Fibroblast of pulmonary artery (primary cell): ENCODE results near the gene PRDX2.

Source experiments
- DNase-seq: peaks from one replicate; pipeline ENCODE4 v3.0.0-alpha.2; 2010; ENCODE audit warnings: low read depth
- H3K4me3 ChIP-seq: replicated peaks from 2 replicates; pipeline ENCODE4 v1.5.1; 2011; ENCODE audit warnings: low read depth, mild to moderate bottlenecking, control low read depth, low read length, moderate library complexity
- TF ChIP-seq, protein P1 (sequence below): IDR thresholded peaks from 2 replicates; pipeline ENCODE4 v1.5.1; 2011; ENCODE audit warnings: mild to moderate bottlenecking, control low read depth, low read length, inconsistent platforms; ENCODE audit errors: missing control alignments

The PRDX2 gene

DNA sequence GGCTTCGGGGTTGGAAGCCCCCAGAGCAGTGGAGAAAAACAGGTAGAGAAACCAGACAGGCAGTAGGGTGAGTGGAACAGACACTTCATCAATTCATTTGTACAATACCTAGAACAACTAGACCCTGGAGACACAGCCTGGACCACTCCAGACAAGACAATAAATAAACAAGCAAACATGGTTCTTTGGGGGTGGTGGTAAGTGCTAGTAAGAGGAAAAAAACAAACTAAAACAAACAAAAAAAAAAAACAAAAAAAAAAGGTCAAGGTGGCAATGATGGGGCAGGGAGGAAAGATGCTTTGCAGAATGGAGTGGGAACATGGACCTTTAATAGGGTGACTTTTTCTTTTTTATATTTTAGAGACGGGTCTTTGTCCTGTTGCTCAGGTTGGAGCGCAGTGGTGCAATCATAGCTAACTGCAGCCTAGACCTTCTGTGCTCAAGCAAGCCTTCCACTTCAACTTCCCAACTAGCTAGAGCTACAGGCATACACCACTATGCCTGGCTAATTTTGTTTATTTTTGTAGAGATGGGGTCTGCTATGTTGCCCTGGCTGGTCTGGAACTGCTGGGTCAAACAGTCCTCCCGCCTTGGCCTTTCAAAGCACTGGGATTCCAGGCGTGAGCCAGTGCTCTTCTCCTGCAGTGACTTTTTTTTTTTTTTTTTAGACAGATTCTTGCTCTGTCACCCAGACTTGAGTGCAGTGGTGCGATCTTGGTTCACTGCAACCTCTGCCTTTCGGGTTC is 7.2 kb downstream of the PRDX2 start:
- peak; percentile 76 for DNase-seq
- TF ChIP-seq, protein P1, sequence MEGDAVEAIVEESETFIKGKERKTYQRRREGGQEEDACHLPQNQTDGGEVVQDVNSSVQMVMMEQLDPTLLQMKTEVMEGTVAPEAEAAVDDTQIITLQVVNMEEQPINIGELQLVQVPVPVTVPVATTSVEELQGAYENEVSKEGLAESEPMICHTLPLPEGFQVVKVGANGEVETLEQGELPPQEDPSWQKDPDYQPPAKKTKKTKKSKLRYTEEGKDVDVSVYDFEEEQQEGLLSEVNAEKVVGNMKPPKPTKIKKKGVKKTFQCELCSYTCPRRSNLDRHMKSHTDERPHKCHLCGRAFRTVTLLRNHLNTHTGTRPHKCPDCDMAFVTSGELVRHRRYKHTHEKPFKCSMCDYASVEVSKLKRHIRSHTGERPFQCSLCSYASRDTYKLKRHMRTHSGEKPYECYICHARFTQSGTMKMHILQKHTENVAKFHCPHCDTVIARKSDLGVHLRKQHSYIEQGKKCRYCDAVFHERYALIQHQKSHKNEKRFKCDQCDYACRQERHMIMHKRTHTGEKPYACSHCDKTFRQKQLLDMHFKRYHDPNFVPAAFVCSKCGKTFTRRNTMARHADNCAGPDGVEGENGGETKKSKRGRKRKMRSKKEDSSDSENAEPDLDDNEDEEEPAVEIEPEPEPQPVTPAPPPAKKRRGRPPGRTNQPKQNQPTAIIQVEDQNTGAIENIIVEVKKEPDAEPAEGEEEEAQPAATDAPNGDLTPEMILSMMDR, result no peak

DNA sequence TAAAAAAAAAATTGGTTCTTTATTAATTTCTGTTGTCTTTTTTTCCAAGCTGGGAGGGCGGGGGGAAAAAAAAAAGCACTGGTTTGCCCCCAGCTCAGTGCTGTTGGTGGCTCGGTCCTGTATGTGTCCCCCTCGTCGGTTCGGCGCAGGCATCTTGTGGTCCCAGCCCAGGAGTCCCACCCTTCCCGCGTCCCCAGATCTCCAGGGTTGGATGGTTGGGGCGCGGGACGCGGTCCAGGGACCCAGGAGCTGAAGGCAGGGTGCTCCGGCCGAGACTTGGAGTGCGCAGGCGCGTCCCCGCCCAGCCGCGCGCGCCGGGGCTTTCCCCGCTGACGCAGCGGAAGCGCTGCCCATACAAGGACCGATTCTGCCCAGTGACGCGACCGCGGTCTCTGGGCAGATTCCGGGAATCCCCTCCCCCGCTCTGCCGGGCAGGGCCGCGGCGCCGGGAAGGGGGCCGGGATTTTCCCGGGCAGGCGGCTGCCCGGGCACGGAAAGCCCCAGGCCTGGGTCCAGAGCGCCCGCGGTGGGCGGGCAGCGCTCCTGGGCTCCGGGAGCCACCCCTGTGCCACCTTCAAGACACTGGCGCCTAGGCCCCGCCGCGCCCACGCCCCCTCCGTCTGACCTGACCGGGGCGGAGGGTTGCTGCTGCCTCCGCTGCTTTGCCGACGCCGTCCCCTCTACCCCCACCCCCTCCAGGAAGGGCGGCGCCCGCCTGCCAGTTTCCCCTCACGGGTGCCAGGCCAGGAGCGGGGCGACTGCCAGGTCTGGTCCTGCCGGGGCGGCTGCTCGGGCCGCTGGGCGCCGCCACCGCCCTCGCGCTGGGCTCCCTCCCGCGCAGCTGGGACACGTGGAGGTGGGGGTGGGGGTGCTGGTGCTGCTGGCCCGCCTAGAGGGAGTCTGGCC is 8.1 kb downstream of the PRDX2 start:
- DNase-seq, result peak; percentile 94
- H3K4me3 ChIP-seq, result peak overlapping the region; percentile 99
- TF ChIP-seq, protein P1, result no peak

More for the DNA sequence above, 7.2 kb downstream of the PRDX2 start:
- H3K4me3 ChIP-seq, result peak overlapping the region; percentile 99

DNA sequence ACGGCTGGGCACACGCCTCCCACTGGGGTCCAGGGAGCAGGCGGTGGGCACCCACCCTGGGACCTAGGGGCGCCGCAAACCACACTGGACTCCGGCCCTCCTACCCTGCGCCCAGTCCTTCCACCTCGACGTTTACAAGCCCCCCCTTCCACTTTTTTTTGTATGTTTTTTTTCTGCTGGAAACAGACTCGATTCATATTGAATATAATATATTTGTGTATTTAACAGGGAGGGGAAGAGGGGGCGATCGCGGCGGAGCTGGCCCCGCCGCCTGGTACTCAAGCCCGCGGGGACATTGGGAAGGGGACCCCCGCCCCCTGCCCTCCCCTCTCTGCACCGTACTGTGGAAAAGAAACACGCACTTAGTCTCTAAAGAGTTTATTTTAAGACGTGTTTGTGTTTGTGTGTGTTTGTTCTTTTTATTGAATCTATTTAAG is 8.7 kb downstream of the PRDX2 start:
- TF ChIP-seq, protein P1, result no peak
- peak overlapping the region; percentile 99 for H3K4me3 ChIP-seq
- DNase-seq, result no peak

DNA sequence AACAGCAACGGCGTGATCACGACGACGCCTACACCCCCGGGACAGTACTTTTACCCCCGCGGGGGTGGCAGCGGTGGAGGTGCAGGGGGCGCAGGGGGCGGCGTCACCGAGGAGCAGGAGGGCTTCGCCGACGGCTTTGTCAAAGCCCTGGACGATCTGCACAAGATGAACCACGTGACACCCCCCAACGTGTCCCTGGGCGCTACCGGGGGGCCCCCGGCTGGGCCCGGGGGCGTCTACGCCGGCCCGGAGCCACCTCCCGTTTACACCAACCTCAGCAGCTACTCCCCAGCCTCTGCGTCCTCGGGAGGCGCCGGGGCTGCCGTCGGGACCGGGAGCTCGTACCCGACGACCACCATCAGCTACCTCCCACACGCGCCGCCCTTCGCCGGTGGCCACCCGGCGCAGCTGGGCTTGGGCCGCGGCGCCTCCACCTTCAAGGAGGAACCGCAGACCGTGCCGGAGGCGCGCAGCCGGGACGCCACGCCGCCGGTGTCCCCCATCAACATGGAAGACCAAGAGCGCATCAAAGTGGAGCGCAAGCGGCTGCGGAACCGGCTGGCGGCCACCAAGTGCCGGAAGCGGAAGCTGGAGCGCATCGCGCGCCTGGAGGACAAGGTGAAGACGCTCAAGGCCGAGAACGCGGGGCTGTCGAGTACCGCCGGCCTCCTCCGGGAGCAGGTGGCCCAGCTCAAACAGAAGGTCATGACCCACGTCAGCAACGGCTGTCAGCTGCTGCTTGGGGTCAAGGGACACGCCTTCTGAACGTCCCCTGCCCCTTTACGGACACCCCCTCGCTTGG is 9.3 kb downstream of the PRDX2 start:
- peak overlapping the region; percentile 99 for H3K4me3 ChIP-seq
- TF ChIP-seq, protein P1, result no peak
- DNase-seq, result peak; percentile 60

DNA sequence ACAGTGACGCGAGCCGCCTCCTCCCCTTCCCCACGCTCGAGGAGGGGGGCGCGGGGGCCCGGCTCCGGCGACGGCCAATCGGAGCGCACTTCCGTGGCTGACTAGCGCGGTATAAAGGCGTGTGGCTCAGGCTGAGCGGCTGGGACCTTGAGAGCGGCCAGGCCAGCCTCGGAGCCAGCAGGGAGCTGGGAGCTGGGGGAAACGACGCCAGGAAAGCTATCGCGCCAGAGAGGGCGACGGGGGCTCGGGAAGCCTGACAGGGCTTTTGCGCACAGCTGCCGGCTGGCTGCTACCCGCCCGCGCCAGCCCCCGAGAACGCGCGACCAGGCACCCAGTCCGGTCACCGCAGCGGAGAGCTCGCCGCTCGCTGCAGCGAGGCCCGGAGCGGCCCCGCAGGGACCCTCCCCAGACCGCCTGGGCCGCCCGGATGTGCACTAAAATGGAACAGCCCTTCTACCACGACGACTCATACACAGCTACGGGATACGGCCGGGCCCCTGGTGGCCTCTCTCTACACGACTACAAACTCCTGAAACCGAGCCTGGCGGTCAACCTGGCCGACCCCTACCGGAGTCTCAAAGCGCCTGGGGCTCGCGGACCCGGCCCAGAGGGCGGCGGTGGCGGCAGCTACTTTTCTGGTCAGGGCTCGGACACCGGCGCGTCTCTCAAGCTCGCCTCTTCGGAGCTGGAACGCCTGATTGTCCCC is 10.1 kb downstream of the PRDX2 start, which contains the start of gene JUNB:
Gene JUNB (plus strand): TSS at position 142 of the 706 bp plus-strand sequence. CDS start 286 bp downstream, at position 428.
- peak within 1 kb of the TSS; percentile 99 for H3K4me3 ChIP-seq
- TF ChIP-seq, protein P1, result no peak
- peak; percentile 99 for DNase-seq
